Measurements from ENCODE around the gene PGLYRP2.

DNA sequence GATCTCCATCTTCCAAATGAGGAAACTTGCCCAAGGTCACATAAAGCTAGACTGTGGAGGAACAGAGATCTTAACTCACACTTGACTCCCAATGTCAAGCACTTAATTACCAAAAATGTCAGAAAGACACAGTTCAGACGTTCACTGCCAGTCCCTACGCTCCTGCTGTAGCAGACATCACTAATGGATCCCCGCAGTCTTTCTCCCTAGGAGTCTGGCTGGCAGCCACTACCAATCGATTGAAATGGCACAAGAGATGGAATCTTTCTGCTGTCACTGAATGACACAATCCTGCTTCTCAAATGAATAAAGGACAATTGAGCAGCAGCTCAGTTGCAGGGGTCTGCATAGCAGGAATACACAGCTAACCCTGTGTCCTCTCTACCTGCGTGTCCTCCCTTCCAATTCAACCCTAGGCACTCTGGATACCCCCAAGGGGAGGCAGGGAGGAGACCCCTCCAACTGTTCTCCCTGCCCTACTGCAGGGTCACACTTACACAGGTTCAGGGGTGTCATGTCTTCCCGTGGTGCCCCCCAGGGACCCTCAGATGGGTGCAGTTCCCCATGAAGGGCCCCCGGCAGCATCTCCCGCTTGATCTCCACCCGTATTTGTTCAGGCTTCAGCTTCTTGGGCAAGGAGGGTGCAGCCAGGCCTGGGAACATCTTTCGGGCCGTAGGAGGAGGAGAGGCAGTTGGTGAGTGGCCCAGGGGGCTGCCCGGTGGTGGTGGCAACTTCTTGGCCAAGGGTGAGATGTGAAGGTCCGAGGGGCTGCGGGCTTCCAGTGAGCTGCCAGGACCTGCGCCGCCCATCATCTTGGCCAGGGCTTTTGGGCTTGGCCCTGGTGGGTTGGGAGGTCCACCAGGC lies 52.6 kb downstream of the PGLYRP2 start:
- TF ChIP-seq, protein P1, sequence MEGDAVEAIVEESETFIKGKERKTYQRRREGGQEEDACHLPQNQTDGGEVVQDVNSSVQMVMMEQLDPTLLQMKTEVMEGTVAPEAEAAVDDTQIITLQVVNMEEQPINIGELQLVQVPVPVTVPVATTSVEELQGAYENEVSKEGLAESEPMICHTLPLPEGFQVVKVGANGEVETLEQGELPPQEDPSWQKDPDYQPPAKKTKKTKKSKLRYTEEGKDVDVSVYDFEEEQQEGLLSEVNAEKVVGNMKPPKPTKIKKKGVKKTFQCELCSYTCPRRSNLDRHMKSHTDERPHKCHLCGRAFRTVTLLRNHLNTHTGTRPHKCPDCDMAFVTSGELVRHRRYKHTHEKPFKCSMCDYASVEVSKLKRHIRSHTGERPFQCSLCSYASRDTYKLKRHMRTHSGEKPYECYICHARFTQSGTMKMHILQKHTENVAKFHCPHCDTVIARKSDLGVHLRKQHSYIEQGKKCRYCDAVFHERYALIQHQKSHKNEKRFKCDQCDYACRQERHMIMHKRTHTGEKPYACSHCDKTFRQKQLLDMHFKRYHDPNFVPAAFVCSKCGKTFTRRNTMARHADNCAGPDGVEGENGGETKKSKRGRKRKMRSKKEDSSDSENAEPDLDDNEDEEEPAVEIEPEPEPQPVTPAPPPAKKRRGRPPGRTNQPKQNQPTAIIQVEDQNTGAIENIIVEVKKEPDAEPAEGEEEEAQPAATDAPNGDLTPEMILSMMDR (conservative IDR thresholded peaks at IDR 0.05; ENCODE audit: low read length) = no peak
- TF ChIP-seq EZH2phosphoT487 (IDR thresholded peaks at IDR 0.05; ENCODE audit: borderline replicate concordance) = no peak
